ENCODE measurements around the gene R3HCC1L. TPM values are rescaled to one million over a fixed set of nuclear protein-coding genes. Genes with fewer than 3 reads are reported as not detected.

R3HCC1L gene
- total RNA-seq, 1 experiment from 2014 or later, result 16.2 TPM

DNA sequence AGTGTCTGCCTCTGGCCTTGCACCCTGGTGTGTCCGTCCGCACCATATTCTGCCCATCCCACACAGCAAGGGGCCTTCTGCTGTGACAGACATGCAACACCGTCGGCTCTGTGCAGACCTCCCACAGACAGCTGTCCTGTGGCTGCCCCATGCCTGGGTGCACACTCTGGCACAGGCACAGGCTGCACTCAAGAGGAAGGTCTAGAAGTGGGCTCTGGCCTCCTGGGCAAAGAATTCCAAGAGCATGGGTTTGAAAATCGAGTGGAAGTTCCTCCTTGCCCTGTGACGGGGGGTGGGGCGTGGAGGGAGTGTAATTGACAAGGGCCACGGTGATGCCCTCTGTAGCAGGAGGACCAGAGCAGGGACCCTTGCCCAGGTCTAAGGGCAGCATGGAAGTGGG is 137.8 kb downstream of the R3HCC1L start:
- no peak for TF ChIP-seq EZH2 (IDR thresholded peaks at IDR 0.05; ENCODE audit: borderline replicate concordance, low read depth, low read length, poor library complexity, severe bottlenecking)
- TF ChIP-seq, protein P1, sequence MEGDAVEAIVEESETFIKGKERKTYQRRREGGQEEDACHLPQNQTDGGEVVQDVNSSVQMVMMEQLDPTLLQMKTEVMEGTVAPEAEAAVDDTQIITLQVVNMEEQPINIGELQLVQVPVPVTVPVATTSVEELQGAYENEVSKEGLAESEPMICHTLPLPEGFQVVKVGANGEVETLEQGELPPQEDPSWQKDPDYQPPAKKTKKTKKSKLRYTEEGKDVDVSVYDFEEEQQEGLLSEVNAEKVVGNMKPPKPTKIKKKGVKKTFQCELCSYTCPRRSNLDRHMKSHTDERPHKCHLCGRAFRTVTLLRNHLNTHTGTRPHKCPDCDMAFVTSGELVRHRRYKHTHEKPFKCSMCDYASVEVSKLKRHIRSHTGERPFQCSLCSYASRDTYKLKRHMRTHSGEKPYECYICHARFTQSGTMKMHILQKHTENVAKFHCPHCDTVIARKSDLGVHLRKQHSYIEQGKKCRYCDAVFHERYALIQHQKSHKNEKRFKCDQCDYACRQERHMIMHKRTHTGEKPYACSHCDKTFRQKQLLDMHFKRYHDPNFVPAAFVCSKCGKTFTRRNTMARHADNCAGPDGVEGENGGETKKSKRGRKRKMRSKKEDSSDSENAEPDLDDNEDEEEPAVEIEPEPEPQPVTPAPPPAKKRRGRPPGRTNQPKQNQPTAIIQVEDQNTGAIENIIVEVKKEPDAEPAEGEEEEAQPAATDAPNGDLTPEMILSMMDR (conservative IDR thresholded peaks at IDR 0.05; ENCODE audit: low read depth, low read length), result no peak
- H3K9me3 ChIP-seq (ENCODE audit: low read depth, low read length, poor library complexity, severe bottlenecking), result no peaks in the 10 kb centered on the region

DNA sequence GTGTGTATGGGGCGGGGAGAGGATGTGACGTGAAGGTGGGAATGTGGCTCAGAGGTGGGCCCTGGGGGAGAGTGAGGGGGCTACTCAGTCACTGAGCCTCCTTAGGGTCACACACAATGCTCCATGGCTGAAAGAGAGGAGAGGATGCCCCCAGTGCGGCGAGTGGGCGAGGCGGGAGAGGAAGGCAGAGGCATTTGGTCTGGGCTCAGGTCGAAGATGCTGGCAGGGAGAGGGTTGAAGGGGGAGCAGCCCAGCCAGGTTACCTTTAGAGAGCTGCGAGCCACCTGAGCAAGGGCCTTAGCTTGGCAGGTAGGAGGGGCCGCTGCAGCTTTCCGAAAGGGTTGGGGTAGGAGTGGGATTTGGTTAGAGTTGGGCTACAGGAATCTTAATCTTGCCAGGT is 138.2 kb downstream of the R3HCC1L start:
- ChIA-PET POLR2A (ENCODE audit: low non-redundant PET) (no interaction called here), CTCF (no interaction called here)
- Histone ChIP-seq H3K36me3 (ENCODE audit: insufficient read depth, low read length, poor library complexity, severe bottlenecking) (no peaks in the 10 kb centered on the region), H3K27me3 (replicated peaks; ENCODE audit: insufficient read depth, low read depth, low read length, poor library complexity) (peaks cover 6% of the 10 kb centered on the region), H3K9me3 (ENCODE audit: low read depth, low read length, poor library complexity, severe bottlenecking) (no peaks in the 10 kb centered on the region), H3K27ac (ENCODE audit: low read depth, low read length, poor library complexity, severe bottlenecking) (no peak overlapping the region), H3K4me3 (ENCODE audit: low read depth, low read length, poor library complexity, severe bottlenecking) (no peak overlapping the region), H3K4me1 (ENCODE audit: insufficient read depth, low read length, poor library complexity, severe bottlenecking) (no peaks in the 10 kb centered on the region)
- DNase-seq (ENCODE audit: low spot score), result no peak
- TF ChIP-seq, protein P1 (conservative IDR thresholded peaks at IDR 0.05; ENCODE audit: low read depth, low read length), result no peak
- no peak for TF ChIP-seq EZH2 (IDR thresholded peaks at IDR 0.05; ENCODE audit: borderline replicate concordance, low read depth, low read length, poor library complexity, severe bottlenecking)
- intact Hi-C loops (cut with micrococcal nuclease; ENCODE audit: unreplicated experiment), result no loop called here
- BruUV-seq (replicated peaks), result no TSS peak

More for the DNA sequence above, 137.8 kb downstream of the R3HCC1L start:
- H3K4me3 ChIP-seq (ENCODE audit: low read depth, low read length, poor library complexity, severe bottlenecking), result no peak overlapping the region
- no TSS peak for BruUV-seq (replicated peaks)
- no peak overlapping the region for H3K27ac ChIP-seq (ENCODE audit: low read depth, low read length, poor library complexity, severe bottlenecking)
- no peak for DNase-seq (ENCODE audit: low spot score)
- CTCF ChIA-PET, result no interaction called here
- no peaks in the 10 kb centered on the region for H3K4me1 ChIP-seq (ENCODE audit: insufficient read depth, low read length, poor library complexity, severe bottlenecking)
- POLR2A ChIA-PET (ENCODE audit: low non-redundant PET), result no interaction called here
- intact Hi-C loops (cut with micrococcal nuclease; ENCODE audit: unreplicated experiment), result no loop called here
- peaks cover 6% of the 10 kb centered on the region for H3K27me3 ChIP-seq (replicated peaks; ENCODE audit: insufficient read depth, low read depth, low read length, poor library complexity)
- no peaks in the 10 kb centered on the region for H3K36me3 ChIP-seq (ENCODE audit: insufficient read depth, low read length, poor library complexity, severe bottlenecking)

DNA sequence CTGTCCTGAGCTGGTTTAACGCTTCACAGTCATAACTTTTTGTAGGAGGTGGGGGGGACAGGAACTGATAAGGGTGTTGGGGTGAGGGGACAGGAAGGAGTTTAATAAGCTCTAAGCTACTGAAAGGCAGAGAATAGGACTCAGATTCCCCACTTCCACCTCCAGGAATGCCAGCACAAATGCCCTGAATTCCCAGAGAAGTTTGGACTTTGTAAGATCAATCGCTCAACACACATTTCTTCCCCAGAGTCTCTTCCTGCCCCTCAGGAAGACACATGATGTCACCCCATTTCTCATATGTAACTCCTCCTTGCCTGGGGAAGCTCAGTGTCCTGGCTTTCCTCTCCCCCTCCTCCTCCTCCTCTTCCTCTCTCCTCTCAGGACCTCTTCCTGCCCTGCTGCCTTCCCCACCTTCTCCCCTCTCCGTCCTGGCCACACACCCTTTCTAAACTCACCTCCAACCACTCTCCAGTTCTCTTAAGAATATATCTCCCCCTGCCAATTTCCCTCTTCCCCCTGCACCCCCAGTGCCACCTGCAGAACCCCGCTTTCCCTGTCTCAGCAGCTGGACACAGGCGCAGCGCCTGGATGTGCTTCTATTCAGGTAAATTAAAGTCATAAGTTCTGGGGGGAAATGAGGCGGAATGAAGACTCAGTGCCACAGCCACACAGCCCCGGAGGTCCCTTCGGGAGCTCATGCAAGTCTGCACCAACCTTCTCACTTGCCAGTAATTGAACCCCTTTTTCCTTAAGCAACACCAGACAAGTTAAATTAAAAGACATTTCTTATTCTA is 138.8 kb downstream of the R3HCC1L start:
- POLR2A ChIA-PET (ENCODE audit: low non-redundant PET), result no interaction called here
- no peaks in the 10 kb centered on the region for H3K9me3 ChIP-seq (ENCODE audit: low read depth, low read length, poor library complexity, severe bottlenecking)
- H3K27ac ChIP-seq (ENCODE audit: low read depth, low read length, poor library complexity, severe bottlenecking), result no peak overlapping the region
- CTCF ChIA-PET, result no interaction called here
- H3K27me3 ChIP-seq (replicated peaks; ENCODE audit: insufficient read depth, low read depth, low read length, poor library complexity), result peaks cover 6% of the 10 kb centered on the region
- no peak for DNase-seq (ENCODE audit: low spot score)
- H3K4me1 ChIP-seq (ENCODE audit: insufficient read depth, low read length, poor library complexity, severe bottlenecking), result no peaks in the 10 kb centered on the region
- H3K36me3 ChIP-seq (ENCODE audit: insufficient read depth, low read length, poor library complexity, severe bottlenecking), result no peaks in the 10 kb centered on the region
- TF ChIP-seq, protein P1 (conservative IDR thresholded peaks at IDR 0.05; ENCODE audit: low read depth, low read length), result no peak
- TF ChIP-seq EZH2 (IDR thresholded peaks at IDR 0.05; ENCODE audit: borderline replicate concordance, low read depth, low read length, poor library complexity, severe bottlenecking), result no peak
- BruUV-seq (replicated peaks), result no TSS peak
- no peak overlapping the region for H3K4me3 ChIP-seq (ENCODE audit: low read depth, low read length, poor library complexity, severe bottlenecking)
- intact Hi-C loops (cut with micrococcal nuclease; ENCODE audit: unreplicated experiment), result no loop called here

Measured in A673 (cell line).